Cerebellar cortex (tissue), 1 donor: Measurements from ENCODE around the gene CYTH1.

ENCODE experiments used
- DNase-seq: peaks from one replicate; pipeline ENCODE4 v3.0.0-alpha.2; 2015; ENCODE audit warnings: low spot score

CYTH1 gene

DNA sequence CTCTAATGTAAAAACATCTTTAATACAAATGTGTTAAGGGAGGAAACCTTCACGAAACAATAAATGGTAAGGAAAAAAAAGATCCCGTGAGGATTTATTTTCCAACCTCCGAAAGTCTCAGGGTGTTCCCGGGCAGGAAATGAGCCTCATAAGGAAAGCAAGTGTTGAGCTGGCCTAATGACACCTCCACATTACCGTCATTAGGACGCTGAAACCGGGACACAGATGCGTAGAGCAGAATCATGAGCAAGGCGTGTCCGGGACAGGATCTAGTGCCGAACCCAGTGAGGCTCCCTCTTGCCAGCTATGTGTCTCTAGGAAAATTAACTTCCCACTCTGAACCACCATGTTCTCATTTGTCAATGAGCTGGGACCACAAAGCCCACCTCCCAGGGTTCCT lies 22.7 kb upstream of the CYTH1 start:
- no peak for DNase-seq

DNA sequence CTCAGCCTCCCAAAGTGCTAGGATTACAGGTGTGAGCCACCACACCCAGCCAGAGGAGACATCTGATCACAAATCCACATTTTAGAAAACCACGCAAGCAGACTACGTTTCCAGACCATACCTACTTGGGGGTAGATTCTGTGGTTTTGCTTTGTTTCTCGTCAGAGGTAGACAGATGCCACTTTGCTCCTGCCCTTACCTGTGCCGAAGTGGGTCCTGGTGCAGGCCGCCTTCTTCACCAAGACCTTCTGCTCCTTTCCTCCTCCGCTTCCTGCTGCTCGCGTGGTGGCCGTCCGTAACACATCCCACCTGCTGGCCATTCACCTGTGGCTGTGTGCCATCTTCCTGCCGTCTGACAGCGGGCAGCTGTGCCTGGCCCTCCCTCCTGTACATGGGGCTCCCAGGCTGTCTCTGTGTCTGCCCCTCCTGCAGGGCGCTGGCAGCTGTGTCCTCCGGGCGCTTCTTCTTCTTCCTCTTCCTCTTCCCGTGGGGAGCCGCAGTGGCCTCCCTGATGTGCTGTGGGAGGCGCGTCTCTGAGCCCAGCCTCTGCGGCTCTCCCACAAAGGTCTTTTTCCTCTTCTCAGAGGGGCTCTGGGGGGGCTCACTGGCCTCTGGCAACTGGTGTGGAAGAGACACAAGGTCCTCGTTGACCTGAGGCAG lies 21.2 kb upstream of the CYTH1 start:
- no peak for DNase-seq

DNA sequence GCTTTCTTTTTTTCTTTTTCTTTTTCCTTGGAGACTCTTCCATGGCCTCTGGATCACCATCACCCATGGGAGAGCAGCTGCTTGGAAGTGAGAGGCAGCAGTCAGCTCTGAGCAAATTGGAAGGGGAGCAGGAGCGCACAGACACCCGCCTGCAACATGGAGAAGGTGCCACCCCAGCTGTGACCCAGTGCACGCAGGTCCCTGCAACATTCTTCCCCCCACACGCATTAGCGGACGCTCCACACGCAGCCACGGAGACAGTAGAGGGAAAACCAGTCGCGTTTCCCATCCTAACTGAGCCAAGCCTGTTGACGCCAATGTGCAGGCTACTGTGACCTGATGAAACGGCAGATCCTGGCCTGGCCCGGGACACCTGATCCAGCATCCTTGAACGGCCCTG lies 20.4 kb upstream of the CYTH1 start:
- no peak for DNase-seq

DNA sequence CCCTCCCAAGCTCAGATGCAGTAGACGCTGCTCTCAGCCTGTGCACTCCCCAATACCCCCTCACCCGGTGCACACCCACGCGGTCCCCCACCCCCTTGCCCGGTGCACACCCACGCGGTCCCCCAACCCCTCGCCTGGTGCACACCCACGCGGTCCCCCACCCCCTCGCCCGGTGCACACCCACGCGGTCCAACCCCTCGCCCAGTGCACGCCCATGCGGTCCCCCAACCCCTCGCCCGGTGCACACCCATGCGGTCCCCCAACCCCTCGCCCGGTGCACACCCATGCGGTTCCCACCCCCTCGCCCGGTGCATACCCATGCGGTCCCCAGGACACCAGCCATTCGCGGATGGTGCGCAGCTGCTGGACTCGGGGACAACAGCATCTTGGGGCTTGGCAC lies 19.9 kb upstream of the CYTH1 start:
- DNase-seq, result no peak

DNA sequence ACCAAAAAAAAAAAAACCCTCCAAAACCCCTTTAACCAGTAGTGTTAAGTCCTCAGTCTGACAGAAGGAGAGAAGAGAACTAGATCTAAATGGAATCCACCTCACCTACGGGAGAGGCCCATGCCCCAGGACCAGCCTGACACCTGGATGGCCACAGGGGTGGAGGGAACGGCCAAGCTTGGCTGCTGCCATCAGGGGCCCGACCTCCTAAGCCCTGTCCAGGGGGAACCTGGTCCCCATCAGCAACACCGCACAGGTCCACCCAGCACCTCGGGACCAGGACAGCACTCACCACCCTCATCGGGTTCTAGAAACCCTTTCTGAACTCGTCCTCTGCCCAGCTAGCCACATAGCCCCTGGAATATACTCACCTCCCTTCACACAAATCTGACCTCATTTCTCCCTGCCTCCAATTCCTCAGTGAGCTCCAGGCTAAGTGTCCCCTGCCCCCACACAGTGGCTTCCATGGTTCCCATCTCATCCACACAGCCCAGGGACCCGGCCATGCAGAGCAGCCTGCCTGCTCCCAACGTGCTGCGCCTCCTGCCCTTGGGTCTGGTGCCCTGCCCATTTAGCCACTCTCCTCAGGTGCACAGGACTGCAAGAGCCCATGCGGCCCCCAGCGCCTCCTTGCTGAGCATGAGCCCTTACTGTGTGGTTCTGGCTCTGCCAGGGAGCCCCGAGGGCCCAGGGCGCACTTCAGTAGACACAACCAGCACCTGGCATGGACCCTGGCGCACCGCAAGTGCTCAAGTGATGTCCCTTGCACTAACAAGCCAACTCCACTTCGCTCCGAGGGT lies 18.3 kb upstream of the CYTH1 start:
- DNase-seq, result no peak

DNA sequence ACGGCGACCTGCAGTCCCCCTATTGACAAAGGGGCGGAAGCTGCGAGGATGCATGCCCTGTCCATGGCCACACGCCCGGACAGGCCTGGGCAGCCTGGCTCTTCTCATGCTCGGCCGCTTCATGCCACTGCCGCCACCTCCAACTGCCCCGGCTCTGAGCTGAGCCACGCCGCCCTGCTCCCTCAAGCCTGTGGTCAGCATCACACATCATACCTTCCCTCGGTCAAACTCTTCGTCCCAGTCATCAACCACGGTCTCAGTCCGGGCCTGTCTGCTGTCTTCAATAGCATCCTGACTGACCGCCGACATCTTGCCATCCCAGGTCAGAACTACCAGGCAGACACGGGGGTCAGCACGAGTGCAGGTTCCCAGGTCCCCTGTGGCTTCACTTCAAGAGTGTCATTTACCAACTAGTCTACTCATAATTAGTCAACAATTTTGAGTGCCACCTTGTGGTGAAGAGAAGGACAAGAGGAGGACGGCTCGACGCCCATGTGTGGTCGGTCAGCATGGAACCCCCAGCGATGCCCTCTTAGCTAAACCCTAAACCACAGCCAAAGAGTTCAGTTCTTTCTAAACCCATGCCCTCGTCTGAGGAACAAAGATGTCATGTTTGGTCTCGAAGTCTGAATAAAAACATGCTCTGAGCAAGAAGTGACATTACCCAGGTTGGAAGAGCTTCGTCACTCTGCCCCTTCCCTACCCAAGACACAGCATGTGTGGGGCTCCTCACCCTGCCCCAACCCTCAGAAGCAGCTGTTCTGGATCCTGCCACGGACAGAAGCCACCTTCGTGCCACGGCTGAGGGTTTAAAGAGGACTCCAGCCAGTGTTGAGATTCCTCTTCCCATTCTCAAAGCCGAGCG lies 16.9 kb upstream of the CYTH1 start:
- DNase-seq, result peak; percentile 56

DNA sequence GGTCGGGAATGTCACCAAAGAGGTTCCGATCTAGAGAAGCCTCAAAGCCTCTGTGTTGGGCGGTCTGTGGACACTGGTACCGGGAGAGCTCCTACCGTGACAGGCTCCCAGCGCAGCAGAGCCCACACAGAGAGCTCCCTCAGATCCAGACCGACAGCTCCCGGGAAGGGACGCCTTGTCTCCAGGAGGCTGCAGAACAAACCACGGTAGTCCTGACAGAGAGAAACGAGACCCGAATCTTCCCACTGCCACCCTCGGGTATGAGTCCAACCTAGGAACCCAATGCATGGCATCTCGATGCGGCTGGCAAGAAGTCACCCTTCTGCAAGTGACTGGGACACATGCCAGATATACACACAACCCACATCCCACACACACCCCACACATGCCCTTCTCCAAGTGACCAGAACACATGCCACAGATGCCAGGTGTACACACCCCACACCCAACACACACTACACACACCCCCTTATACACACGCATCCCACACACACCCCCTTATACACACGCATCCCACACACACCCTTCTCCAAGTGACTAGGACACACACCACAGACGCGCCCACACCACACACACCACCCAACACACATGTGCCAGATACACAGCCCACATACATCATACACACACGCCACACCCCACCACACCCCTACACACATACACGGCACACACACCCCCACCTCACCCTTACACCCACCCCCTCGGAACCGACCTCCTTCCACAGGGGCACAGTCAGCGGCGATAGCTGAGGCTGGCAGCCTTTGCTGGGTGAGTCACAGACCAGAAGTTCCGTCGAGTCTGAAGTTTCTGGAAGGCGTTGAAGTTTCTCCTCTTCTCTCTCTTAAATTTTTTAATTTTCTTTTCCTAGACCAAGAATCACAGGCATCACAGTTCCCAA lies 15.9 kb upstream of the CYTH1 start:
- no peak for DNase-seq

DNA sequence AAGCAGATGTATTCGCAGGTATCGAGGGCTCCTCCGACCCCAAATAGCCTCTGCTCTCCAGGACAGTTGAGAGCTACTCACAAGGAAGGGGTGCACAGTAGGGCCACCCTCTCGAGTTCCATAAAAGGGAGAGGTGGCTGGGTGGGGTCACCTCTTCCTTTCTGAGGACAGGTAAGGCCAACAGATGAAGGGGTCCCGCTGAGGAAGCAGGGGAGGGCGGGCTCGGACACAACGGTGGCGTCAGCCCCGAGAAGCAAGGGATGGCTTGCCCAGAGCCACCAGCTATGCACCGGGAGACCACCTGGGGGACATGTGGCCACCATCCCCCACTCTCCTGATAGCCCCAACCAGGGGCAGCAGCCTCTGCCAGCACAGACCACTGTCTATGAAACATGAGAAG lies 15.1 kb upstream of the CYTH1 start:
- DNase-seq, result no peak

DNA sequence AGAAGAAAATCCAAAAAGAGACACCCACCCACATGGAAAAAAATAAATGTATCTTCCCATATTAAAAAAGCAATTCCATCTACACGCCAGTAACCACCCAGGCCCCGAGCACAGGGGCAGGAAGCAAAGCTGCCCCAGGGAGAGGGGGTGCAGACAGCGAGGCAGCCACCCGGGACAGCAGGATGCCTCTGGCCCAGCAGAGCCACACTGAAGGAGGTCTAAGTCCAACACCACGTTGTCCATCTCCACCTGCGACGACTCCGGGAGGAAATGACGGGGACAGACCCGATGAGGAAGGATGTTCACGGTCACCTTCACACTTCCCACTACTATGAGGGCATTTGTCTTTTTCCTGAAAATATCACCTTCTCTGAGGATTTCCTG lies 14.4 kb upstream of the CYTH1 start:
- no peak for DNase-seq

DNA sequence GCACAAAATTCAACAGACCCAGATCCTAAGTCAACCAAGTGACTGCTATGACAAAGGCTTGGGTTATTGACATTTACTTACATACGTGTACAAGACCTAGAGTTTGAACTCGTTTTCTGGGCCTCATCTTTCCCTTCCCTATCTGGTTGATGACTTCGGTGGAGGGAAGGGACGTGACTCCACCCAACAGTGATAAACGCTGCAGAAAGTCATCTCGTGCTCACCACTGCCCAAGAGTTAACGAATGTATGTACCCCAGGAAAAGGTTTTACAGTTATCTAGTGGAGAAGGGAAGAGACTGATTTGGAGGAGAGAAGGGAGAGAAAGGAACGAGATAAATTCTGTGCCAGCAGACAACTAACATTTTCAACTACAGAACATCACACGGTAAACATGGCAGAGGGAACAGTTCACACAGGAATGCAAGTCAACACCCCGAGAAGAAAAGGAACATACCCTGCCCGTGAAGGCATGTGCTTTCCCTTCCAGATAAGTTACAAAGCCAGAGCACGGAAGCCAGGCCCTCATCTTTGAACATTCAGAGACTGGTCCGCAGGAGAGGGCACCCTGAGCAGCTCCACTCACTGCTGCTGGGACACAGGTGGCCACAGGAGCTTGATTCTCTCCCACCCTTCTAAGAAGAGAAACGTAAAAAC lies 13.9 kb upstream of the CYTH1 start:
- no peak for DNase-seq

DNA sequence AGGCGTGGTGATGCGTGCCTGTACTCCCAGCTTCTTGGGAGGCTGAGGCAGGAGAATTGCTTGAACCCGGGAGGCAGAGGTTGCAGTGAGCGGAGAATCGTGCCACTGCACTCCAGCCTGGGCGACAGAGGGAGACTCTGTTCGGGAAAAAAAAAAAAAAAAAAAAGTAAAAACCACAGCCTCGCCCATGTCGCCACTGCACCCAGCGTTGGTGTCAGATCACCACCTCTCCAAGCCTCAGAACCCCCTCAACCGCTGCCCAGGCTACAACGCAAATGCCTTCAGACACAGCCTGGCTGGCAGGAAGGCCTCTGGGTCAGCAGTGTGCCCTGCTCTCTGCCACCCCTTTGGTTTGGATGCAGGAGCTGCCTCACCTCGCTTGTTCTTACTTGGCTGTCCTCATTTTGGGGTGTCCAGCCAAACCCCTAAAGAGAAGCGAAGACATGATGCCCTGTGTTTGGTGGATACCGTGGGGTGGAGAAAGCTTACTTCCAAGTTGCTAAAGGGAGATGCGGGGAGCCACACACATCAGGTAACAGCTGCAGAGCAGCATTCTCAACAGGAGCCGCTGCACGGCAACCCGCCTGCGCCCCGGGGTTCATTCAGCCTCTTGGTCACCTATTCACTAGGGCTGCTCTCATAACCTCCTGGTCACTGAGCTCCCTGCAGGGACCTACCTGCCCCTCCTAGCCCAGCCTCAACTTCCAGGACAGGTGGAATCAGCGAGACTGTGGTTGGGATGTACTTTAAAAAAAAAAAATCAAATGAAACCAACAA lies 13.0 kb upstream of the CYTH1 start:
- DNase-seq, result no peak

DNA sequence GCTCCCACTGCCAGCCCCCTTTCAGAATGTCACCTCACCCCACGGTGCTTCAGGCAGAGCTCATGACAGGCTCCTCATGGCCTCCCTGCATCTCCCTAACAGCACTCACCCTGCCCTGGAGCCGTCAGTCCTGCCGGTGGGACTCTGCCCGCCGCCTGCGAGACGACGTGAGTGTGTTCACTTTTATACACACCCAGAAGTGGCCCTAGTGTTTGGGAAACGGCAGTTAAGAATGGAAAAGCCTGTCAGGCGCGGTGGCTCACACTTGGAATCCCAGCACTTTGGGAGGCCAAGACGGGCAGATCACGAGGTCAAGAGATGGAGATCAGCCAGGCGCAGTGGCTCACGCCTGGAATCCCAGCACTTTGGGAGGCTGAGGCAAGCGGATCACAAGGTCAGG lies 12.3 kb upstream of the CYTH1 start:
- DNase-seq, result no peak

DNA sequence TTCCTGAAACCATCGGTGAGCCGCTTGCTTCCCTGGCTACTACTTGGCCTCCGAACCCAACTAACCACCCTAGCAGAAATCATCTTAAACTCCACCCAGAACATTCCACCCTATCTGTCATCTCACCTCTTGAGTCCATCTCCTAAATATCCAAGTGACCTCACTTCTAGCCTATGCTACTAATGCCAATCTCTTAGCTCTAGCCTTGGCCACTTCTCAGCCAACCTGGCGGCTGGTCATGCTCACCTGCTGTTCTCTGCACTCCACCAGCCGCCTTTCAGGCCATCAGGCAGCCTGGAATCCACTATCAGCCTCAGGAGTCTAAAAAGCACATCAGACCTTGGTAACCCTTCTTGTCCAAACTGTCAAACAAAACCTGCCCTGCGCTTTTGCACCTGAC lies 11.9 kb upstream of the CYTH1 start:
- DNase-seq, result peak; percentile 62

DNA sequence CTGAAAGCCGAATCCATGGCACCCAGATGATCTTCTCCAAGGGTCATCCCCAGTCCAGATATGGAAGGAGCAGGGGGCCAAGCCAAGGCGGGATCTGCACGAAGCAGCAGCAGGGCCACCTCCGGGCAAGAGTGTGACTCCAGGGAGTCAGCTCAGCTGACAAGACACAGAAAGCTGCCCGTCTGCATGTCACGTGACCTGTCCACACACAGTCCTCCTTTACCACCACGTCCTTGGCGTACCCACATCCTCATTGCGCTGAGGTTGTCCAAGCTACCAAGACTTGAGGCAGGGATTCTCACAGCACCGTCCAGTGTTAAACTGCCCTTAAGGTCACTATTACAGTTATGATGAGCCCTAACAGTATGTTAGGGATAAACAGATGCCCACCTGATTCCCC lies 11.3 kb upstream of the CYTH1 start:
- no peak for DNase-seq

DNA sequence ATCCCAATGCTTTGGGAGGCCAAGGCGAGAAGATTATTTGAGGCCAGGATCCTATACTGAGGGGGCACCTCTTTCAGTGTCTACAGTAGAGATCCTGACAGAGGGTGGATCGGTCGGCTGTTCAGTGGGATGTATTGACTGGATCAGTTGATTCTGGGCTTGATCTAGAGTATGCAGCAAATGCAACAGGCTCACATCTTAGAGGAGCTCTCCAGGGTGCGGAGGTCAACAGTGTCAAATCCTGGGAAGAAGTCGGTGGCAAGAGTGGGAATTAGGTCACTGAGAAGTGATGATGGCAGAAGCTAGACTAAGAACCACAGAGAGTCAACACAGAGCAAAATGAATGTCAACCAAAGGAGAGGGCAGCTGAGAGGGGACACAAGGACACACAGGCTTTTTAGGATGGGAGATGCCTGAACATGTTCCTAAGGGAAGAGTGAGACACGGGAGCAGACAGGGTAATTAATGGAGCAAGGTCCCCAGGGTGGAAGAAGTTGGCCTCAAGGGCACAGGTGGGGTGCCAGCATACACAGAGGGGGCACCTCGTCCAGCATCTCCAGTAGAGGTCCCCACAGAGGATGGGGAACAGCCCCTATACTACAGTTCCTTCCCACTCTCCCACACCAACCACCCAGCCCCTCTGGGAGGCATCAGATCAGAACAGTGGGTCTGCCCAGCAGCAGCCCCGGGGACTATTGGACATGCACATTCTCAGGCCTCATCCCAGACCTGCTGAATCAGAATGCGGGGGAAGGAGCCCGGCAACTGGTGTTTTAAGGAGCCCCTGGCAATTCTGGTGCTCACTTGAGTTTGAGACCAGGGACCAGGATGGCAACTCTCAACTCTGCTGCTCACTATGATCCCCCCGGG lies 10.0 kb upstream of the CYTH1 start:
- no peak for DNase-seq

DNA sequence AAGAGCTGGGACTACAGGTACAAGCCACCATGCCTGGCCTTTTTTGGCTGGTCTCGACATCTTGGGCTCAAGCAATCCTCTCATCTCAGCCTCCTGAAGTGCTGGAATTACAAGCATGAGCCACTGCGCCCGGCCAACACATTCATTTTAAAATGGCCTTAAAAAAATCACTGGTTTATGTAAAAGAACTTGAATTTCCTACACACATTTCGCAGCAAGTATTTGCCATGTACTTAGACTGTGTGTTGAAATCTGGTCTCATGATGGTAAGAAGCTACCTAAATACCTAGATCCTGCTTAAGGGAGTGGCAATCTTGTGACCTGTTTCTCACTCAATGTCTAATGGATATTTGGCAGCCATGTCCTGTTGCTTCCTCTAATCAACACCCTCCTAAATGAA lies 8.5 kb upstream of the CYTH1 start:
- no peak for DNase-seq

DNA sequence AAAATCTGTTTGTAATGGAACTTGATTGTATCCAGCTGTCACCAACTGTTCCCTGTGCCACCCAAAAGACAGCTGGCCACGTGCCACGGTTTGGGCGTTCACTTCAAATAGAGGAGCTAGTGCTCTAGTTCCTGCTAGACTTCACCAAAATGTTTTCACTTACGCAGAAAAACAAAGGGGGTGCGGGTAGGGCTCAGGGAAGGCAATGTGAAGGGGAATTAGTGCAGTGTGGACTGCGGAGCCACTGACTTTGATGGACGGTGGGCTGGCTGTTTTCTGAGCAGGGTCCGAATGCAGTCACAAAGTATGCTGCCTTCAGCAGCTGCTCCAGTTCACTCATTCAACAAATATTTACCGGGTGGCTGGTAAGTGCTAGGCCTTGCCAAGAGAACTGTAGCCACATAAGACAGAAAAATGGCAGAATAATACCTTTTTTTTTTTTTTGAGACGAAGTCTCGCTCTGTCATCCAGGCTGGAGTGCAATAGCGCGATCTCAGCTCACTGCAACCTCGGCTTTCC lies 7.6 kb upstream of the CYTH1 start:
- no peak for DNase-seq

DNA sequence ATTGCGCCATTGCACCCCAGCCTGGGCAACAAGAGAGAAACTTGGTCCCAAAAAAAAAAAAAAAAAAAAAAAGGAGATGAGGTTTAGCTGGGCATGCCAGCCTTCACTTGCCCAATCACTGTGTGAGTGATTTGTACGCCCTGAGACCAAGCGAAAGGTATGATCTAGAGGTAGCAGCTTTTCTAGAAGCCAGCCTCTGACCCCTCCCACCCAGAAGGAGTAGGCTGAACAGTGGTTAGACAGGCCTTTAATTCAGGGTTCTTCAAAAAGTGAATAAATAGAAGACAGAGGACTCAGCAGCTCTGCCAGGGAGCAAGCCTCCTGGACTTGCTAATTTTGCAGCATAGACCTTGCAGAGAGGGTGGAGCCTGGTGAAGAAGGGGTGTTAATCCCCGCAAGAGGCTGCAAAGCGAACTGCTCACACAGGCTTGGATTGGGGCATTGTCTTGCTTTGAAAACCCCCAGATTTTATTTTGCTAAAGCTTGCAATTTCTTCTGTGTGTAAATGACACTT lies 7.1 kb upstream of the CYTH1 start:
- DNase-seq, result no peak

DNA sequence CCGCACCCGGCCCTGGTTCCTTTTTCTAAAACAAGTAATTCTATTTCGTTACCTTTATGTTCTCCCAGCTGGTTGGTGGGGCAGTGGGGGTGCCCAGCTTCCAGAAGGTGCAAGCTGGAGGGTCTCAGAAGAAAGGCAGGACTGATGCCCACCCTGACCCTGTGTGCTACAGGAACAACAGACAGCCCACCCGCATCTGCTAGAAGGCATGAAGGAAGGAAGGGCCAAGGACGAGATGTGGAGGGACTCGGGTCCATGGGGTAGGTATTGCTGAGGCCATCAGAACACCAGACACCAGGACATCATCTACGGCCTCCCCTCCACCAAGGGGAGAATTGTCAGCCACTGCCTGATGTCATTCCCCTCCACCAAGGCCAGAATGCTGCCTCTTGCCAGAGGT lies 6.4 kb upstream of the CYTH1 start:
- DNase-seq, result no peak
